NB4 (cell line): ENCODE results near the gene N4BP2L2.

ENCODE experiments used
- DNase-seq: peaks from one replicate; pipeline ENCODE4 v3.0.0; 2010; ENCODE audit warnings: low read depth
- H3K4me3 ChIP-seq: one replicate; pipeline ENCODE4 v1.5.1; 2011; ENCODE audit warnings: mild to moderate bottlenecking, low read depth, low read length, moderate library complexity
- MYC ChIP-seq: IDR thresholded peaks from 2 replicates; pipeline ENCODE4 v1.6.1; 2011; ENCODE audit warnings: low read depth, low read length
- POLR2A ChIP-seq: IDR thresholded peaks from 2 replicates; pipeline ENCODE4 v1.6.1; 2011; ENCODE audit warnings: mild to moderate bottlenecking; ENCODE audit not compliant: insufficient read length; ENCODE audit errors: extremely low read depth
- TF ChIP-seq, protein P1 (sequence below): IDR thresholded peaks from 2 replicates; pipeline ENCODE4 v1.6.1; 2011; ENCODE audit warnings: low read depth, low read length
- TF ChIP-seq, protein P2 (sequence below): IDR thresholded peaks from one replicate; pipeline ENCODE4 v1.5.1; 2012; ENCODE audit warnings: low read depth, low read length

The N4BP2L2 gene

DNA sequence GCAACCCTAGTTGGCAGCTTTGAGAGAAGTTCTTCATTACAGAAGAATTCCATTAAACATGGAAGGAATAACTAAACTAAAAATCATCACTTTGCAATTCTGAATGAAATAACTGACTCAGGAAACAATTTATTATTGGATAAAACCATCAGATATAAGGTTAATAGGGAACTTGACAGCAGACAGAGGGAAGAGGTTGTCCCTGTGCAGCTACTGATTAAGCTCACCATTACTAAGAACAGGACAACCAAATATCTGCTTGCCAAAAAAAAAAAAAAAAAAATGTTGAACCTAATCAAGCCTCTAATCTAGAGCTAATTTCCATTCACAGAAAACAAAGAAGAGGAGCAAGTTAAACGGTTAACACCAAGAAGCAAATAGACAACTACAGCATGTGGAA, 12.8 kb downstream of the N4BP2L2 start:
- TF ChIP-seq POLR2A (no peak), MYC (no peak)
- TF ChIP-seq, protein P1, sequence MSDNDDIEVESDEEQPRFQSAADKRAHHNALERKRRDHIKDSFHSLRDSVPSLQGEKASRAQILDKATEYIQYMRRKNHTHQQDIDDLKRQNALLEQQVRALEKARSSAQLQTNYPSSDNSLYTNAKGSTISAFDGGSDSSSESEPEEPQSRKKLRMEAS, result no peak
- TF ChIP-seq, protein P2, sequence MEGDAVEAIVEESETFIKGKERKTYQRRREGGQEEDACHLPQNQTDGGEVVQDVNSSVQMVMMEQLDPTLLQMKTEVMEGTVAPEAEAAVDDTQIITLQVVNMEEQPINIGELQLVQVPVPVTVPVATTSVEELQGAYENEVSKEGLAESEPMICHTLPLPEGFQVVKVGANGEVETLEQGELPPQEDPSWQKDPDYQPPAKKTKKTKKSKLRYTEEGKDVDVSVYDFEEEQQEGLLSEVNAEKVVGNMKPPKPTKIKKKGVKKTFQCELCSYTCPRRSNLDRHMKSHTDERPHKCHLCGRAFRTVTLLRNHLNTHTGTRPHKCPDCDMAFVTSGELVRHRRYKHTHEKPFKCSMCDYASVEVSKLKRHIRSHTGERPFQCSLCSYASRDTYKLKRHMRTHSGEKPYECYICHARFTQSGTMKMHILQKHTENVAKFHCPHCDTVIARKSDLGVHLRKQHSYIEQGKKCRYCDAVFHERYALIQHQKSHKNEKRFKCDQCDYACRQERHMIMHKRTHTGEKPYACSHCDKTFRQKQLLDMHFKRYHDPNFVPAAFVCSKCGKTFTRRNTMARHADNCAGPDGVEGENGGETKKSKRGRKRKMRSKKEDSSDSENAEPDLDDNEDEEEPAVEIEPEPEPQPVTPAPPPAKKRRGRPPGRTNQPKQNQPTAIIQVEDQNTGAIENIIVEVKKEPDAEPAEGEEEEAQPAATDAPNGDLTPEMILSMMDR, result no peak
- no peak overlapping the region for H3K4me3 ChIP-seq
- DNase-seq, result no peak

DNA sequence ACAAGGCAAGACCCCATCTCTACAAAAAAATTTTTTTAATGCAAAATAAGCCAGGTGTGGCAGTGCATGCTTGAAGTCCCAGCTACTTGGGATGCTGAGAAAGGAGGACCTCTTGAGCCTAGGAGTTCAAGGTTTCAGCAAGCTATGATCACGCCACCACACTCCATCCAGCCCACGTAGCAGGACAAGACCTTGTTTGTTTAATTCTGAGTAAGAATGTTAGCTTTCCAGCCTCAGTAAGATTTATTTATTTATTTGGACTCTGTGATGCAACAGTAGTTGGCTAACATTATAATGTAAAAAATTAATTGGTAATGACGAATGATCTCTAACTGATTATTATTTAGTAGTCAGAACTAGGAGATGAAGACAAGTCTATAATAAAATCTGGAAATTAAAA, 23.3 kb downstream of the N4BP2L2 start:
- DNase-seq, result no peak
- no peak for TF ChIP-seq MYC
- H3K4me3 ChIP-seq, result no peak overlapping the region

DNA sequence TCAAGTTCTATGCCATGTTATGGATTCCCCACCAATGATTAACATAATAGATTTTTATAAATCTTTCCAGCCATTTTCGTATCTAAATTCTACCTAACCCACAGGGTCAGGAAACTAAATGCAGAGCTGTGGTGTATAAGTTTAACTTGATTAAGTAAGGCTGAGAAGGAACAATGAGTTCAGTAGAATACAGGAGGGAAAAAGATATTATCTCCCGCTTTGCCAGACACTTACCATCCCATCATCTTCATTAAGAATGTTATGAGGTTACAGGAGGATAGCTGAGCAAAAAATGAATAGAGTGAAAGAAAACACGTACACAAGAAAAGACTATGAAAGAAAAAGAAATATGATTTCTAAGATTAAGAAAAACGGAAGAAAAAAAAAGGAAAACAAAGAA, 27.1 kb downstream of the N4BP2L2 start:
- TF ChIP-seq, protein P2, result no peak
- TF ChIP-seq POLR2A (no peak), MYC (no peak)
- TF ChIP-seq, protein P1, result no peak
- no peak for DNase-seq
- no peak overlapping the region for H3K4me3 ChIP-seq

DNA sequence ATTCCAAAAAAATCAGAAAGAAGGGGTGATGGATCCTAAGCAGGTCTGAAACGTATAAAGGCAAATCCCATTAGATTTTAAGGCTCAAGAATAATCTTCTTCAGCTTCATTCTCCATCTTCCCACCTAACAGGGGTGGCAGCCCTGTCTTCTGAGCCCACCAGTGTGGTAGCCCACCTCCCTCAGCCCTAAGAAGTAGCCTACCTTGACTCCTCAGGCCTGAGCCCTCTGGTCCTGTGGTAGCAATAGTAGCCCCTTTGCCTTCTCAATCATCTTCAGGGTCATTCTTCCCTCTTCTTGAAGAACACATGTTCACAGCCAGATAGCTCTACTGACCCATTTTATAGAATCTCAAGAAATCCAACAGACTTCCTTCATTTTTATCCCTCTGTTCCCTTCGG, 33.7 kb downstream of the N4BP2L2 start:
- no peak for DNase-seq
- no peak overlapping the region for H3K4me3 ChIP-seq
- TF ChIP-seq MYC (no peak), POLR2A (no peak)
- TF ChIP-seq, protein P2, result no peak
- TF ChIP-seq, protein P1, result no peak

DNA sequence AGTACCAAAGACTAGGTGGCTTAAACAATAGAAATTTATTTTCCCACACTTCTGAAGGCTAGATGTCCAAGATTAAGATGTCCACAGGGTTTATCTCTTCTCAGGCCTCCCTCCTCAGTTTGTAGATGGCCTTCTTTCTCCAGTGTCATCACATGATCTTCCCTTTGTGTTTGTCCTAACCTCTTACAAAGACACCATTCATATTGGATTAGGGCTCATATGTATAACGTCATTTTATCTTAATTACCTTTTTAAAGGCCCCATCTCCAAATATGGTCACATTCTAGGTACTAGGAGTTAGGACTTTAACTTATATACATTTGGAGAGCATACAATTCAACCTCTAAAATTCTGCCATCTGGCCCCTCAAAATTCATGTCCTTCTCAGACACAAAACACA, 34.3 kb downstream of the N4BP2L2 start:
- no peak overlapping the region for H3K4me3 ChIP-seq
- TF ChIP-seq, protein P2, result no peak
- TF ChIP-seq, protein P1, result no peak
- TF ChIP-seq MYC, result no peak
- no peak for TF ChIP-seq POLR2A
- DNase-seq, result no peak

DNA sequence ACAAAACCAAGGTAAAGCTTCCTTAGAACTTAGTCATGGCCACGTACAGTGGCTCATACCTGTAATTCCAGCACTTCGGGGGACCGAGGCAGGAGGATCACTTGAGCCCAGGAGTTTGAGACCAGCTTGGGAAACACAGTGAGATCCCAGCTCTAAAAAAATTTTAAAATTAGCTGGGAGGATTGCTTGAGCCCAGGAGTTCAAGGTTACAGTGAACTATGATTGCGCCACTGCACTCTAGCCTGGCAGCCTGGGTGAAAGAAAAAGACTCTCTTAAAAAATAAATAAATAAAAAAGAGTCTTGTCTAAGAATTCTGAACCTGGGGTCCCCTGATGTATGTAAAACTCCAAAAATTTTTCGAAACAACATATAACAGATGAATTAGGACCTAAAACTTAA, 34.9 kb downstream of the N4BP2L2 start:
- DNase-seq, result peak; percentile 34
- no peak overlapping the region for H3K4me3 ChIP-seq
- TF ChIP-seq, protein P1, result no peak
- TF ChIP-seq MYC, result no peak
- no peak for TF ChIP-seq POLR2A
- TF ChIP-seq, protein P2, result no peak
